Dedifferentiated amniotic fluid mesenchymal stem cell (primary cell): ENCODE measurements around the gene EFNB1.
"Not testable (repeated sequence)": the region's sequence is repeated elsewhere in the genome, so short reads cannot be mapped to it uniquely, and the experiment has no call there.

Source experiments
- DNase-seq: peaks from one replicate; pipeline ENCODE4 v3.0.0-alpha.2; 2016; ENCODE audit errors: extremely low spot score

EFNB1 gene

GRCh38 chrX:68828740-68829581 lies at the start of gene EFNB1:
TSS of gene EFNB1 (plus strand) at chrX:68829021. CDS start at chrX:68829777, 756 bp downstream.
- peak; percentile 94 for DNase-seq

- not testable (repeated sequence) for DNase-seq
Measured at GRCh38 chrX:68781295-68781694, 47.5 kb upstream of the EFNB1 start.

GRCh38 chrX:68784816-68785215 lies 44.0 kb upstream of the EFNB1 start:
- DNase-seq: no peak

GRCh38 chrX:68786581-68786980 lies 42.2 kb upstream of the EFNB1 start:
- not testable (repeated sequence) for DNase-seq

DNA sequence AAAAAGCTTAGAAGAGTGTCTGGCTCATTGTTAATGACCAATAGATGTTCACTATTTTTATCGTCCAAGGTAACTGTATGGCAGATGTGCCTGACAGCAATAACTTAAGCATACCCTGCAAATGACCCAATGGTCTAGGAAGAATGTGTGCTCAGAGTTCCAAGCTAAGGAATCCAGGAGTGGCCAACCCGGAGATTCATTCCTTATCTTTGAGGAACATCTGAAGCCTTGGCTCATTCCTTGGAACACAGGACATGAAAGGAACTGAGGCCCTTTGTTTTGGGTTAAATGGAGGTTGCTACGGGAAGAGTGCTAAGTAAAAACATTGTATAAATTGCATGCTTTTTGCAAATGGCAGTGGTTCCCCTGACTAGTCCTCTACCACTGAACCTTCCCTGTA lies 38.9 kb upstream of the EFNB1 start:
- DNase-seq: no peak

DNA sequence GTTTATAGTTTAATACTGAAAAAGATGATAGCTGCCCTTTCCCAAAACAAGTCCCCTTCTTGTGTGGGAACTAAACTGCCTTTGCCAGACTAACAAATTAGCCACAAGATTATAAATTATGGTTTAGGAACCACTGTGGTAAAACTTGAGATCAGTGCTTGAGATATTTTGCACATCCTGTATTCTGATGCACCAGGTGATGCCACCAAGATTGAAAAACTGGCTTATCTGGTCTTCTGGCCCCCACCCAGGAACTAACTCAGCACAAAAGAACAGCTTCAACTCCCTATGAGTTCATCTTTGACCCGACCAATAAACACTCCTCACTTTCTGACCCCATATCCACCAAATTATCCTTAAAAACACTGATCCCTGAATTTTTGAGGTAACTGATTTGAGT lies 36.7 kb upstream of the EFNB1 start:
- no peak for DNase-seq

- DNase-seq: no peak
Measured at GRCh38 chrX:68794461-68794860, 34.4 kb upstream of the EFNB1 start.

DNA sequence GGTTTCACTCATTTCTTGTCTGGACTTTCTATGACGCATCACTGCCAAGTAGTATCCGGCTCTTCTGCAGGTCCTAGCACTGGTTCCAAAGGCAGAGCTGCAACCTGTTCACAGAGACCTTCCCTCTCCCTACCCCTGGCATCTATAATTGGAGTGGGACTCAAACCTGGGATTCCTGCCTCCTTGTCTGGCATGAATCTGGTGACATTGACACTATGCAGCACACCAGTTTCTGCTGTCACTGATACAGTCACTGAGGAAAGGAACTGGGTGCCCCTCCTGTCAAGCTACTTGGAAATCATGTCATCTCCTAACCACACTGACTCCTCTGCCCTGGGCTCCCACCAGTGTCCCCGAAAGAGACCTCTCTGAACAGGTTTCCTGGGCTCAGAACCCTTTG lies 33.1 kb upstream of the EFNB1 start:
- DNase-seq: no peak

DNA sequence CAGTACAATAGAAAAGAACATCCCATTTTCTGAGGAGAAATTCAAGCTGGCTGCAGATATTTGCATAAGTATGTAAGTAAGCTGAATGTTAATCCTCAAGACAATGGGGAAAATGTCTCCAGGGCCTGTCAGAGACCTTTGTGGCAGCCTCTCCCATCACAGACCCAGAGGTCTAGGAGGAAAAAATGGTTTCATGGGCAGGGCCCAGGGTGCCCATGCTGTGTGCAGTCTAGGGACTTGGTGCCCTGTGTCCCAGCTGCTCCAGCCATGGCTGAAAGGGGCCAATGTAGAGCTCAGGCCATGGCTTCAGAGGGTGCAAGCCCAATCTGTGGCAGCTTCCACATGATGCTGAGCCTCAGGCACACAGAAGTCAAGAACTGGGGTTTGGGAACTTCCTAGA lies 30.4 kb upstream of the EFNB1 start:
- not testable (repeated sequence) for DNase-seq

GRCh38 chrX:68801737-68802290 lies 27.0 kb upstream of the EFNB1 start:
- DNase-seq: no peak

- peak; percentile 21 for DNase-seq
Measured at GRCh38 chrX:68807818-68808217, 21.0 kb upstream of the EFNB1 start.

DNA sequence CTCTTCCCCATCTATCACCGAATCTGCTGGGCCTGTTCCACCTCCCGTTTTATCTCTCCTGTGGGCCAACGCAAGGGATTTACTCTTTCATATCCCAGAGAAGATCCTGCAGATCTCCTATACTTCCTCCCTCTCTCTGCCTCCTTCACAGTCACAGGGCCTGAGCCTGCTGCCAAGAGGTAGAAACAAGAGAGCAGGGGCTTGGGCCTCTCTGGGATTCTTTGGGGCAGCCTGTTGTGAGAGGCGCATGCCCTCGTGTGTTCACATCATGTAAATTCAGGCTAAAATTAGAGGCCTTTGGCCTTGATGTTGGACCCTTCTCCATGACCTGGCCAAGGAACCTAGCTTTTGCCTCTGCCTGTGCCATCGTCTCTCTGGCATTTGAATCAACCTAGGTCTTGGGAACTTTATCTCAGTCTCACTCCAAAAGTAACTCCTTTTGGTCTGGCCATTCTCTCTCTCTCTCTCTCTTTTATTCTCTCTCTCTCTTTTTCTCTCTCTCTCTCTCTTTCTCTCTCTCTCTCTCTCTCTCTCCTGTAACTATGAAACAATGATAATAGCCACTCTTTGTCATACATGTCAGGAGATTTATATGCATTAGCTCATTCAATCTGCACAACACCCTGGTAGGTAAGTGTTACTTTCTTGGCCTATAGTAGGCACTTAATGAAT lies 20.0 kb upstream of the EFNB1 start:
- DNase-seq: no peak

DNA sequence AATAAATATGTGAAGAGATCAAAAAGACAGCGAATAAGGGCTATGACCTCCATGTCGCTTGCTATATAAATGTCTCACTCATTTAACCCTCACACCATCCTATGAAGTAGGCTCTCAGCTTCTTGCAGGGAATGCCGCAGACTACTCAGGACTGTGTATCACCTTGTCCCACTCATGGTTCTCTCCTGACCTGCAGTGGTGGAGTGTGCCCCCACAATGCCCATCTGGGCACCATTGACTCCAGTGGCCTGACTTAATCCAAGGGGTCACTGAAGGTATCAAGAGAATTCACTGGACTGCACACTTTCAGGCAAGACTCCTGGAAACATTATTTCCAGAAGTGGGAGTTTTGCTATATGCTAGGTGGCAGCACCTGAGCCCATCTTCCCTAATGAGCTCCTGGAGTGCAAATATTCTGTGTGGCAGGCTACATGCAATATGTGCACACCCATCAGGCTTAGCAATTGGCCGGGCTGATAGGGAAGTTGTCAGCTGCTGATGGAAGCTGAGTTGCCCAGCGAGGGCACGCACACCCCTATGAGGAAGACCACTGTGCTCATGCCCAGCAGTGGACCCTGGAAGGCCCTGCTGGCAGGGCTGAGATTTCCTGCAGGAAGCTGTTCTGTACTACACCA lies 8.2 kb upstream of the EFNB1 start:
- no peak for DNase-seq

- no peak for DNase-seq
Measured at GRCh38 chrX:68821616-68822015, 7.2 kb upstream of the EFNB1 start.

DNA sequence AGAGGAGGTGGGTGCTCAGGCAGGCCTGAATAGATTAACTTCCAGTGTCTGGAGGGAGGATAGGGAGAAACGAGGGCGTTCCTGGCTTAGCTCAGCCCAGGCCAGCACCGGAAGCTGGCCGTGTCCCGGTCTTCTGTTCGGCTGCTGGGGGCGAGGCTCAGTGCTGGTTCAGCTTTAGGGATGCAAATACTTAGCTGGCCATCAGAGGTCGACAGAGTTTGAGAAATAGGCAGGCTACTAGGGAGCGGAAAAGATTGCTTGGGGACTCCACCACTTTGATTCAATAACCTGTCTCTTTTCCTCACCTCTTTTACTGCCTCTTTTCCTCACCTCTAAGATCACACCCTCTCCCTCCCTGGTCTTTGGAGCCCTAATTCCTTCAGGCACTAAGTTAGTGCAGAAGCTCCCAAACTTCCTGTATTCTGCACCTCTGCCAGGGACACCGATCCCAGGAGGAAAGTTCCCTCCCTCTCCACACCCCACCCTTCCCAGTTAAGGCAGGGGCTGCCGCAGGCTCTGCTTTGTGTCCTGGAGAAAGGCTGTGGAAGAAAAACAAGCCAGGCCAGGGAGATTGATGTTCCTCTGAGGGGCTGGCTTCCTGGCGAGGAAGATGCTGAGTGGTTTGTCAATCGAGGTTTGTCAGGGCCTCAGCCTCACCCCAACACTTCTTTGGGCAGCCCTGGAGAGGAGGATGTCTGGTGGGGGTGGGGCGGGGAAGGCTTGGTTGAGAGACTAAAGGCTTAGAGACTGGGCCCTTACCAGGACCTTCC lies 6.0 kb upstream of the EFNB1 start:
- peak; percentile 17 for DNase-seq

DNA sequence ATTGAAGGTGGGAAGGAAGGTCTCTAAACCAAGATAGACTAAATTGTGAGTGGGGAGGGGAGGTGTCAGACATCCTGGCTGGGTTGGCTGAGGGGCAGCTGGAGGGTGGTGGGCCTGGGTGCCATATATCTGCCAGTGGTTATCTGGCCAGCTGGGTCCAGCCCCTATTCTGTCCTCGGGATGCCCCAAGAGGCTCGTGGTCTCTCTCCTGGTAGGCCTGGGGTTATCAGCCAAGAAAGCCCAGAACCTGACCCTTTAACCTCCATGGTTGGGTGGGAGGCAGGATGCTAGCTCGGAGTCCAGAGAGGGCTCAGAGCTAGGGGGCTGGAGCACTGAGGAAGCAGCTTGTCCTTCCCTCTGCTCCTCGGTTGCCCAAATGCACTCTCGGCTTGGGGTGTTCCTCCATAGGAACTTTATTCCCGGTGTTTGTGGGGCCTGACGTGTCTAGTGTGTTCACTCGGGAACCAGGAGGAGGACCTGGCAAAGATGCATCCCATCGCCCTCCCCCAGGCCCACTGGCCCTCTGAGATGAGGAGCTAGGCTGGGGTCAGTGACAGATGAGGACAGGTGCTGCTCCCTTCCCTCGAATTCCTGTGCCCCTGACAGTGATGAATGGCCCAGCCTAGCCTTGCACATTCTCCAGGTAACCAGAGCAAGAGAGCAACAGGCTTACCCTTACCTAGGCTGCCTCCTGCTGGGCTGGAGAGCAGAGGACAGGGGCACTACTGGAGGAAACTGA lies 5.2 kb upstream of the EFNB1 start:
- no peak for DNase-seq

GRCh38 chrX:68824152-68824433 lies 4.7 kb upstream of the EFNB1 start:
- no peak for DNase-seq

DNA sequence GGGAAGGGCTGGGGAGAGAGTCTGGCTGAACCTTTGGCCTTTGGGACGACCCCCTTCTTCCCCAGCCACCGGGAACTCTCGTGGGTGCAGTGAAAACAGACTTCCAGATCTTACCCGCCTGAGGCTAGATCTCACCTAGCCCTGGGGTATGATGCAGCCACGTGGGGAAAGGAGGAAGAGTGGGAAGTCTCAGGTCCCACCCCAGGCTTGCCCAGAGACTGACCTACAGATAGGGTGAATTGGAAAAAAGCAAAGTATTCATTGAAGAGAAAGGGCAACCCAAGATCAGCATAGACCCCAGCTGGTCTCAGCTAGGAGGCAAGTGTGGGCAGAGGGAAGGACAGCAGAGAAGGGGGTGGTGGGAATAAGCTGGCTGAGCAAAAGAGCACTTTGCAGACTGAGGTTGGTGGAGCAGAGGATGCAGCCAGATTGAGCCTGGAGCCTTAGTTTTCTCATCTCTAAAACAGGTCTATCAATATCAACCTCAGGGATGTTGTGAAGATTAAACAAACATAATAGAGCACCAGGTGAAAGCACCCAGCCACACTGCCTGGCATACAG lies 4.2 kb upstream of the EFNB1 start:
- no peak for DNase-seq

DNA sequence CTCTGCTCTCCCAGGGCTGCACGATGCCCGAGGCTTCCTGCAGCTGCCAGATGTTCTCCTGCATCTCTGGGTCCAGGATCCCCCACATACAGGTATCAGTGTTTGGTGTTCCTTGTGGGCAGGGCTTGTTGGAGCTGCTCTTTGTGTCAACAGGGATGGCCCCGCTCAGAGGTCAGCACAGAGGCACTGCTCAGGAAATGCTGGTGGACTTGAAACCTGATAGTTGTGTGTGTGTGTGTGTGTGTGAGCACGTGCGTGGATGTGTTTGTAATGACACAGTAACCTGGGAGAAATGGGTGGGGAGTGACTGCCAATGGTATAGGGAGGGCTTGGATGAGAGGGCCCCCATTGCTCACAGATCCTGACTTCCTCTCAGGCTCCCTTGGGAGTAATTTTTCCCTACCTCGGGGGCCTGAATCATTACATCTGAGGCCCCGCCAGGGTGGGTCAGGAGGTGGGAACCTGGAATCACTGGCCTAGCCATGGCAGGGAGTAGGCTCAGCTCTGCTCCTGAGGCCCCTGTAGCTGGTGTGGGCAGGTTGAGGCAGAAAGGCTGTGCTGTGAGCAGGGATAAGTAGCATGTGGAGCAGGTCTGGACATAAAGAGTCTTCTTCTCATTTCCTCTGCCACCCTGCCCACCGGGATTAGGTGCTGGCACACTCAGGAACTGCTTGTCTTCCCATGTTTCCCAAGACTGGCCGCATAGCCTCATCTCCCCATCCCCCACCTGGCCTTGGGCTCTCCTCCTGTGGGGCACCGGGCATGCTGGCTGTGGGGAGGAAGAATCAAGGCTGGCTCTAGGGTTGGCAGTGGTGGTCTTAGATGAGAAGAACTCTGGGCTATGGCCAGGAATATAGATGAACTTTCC lies 2.5 kb upstream of the EFNB1 start:
- no peak for DNase-seq

- no peak for DNase-seq
Measured at GRCh38 chrX:68827256-68827655, 1.6 kb upstream of the EFNB1 start.
